ENCODE measurements around the gene RSPH6A. TPM values are rescaled to one million over a fixed set of nuclear protein-coding genes. Genes with fewer than 3 reads are reported as not detected.
A peak's percentile ranks its signal among the peaks of the same experiment; 100 is the strongest.

Gene RSPH6A
- total and polyA plus RNA-seq, 10 of the 15 experiments (the other 5 are each of a cell fraction or from before 2014, with no cell fraction given), result 0.03 to 0.41 (median 0.22) TPM; not detected in 4

DNA sequence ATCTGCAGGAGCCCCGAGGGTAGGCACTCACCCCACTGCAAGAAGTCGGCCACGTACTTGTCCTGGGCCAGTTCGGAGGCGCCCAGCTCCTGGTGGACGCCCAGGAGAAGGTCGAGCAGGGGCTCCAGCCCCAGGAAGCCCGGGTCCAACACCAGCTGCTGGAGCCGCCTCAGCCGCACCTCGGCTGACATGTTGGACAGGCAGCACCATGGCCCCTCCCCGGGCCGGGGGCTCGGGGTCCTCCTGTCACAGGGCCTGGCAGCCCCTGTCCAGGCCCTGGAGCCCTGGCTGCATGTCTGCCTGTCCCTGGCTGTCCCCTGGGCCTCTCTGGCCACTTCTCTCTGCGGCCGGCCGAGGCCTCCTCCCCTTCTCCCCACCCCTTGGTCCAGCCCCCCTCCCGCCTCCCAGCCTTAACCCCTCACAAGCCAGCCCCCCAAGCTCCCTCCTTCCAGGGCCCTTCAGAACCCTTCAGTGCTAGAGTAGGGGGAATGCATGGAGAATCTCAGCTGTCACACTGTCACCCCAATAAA is 32.9 kb downstream of the RSPH6A start, which contains the start of gene DMPK:
Gene DMPK, minus strand, starts transcription at position 329 of the 530 bp plus-strand sequence. Its CDS starts 138 bp downstream, at position 191.
- DNase-seq (ENCODE audit: low read depth, low spot score), result no peak
- H4K20me1 ChIP-seq (ENCODE audit: control insufficient read depth, insufficient read depth), result no peaks in the 10 kb centered on the region
- ChIA-PET SMC1A (ENCODE audit: uncharacterized antibody, unreplicated experiment) (no interaction called here), CTCF (interaction anchor here (0.6 to 1.3 kb wide), 2 partner anchors 12 kb away, joined by 3 to 4 read pairs; no protein-coding TSS in a partner anchor), RAD21 (ENCODE audit: unreplicated experiment) (interaction anchor here (1.8 kb wide), 1 partner anchor 89 kb away, joined by 3 read pairs; the partner anchor contains the start of gene QPCTL), POLR2A (interaction anchor here (0.5 to 0.6 kb wide), 3 partner anchors 67 to 252 kb away, joined by 3 read pairs; no protein-coding TSS in a partner anchor)
- H3K4me2 ChIP-seq (ENCODE audit: control insufficient read depth, insufficient read depth), result no peak within 1 kb of the TSS
- no peaks in the 10 kb centered on the region for H3K79me2 ChIP-seq (ENCODE audit: control insufficient read depth, insufficient read depth, low read length)
- no peaks in the 10 kb centered on the region for H3K27me3 ChIP-seq (replicated peaks in 1 of 2; ENCODE audit: control insufficient read depth in 2 of 2, insufficient read depth in 2 of 2, low read length in 1 of 2)
- no peak within 1 kb of the TSS for H3K27ac ChIP-seq (ENCODE audit: control insufficient read depth, insufficient read depth)
- intact Hi-C loops (cut with micrococcal nuclease; ENCODE audit: unreplicated experiment), result no loop called here
- H2AFZ ChIP-seq (ENCODE audit: control insufficient read depth, low read depth, low read length), result no peak within 1 kb of the TSS
- no TSS peak for BruUV-seq (replicated peaks)
- H3K4me3 ChIP-seq, result no peak within 1 kb of the TSS
- in situ Hi-C loops (cut with MboI), result no loop called here
- whole genome bisulfite sequencing (ENCODE audit: insufficient coverage, insufficient replicate concordance, low lambda C conversion rate, missing lambda C conversion rate), result 63% methylated on average over 14 of the region's 18 CpGs
- FAIRE-seq, result no peak
- H3K9me3 ChIP-seq (replicated peaks; ENCODE audit: control insufficient read depth, insufficient read depth, low read length), result no peaks in the 10 kb centered on the region
- TF ChIP-seq RFX5 (IDR thresholded peaks at IDR 0.05; ENCODE audit: low read depth, low read length) (no peak), POLR2A (IDR thresholded peaks at IDR 0.05; ENCODE audit: low read depth, low read length) (0 out of 2 replicates have a peak, but pooled peaks have one; percentile 13)
- peaks cover 0 to 2% of the 10 kb centered on the region in 2 experiments; a peak in 1 of 4 replicates for H3K36me3 ChIP-seq (ENCODE audit: control insufficient read depth in 2 of 2, insufficient read depth in 2 of 2, low read length in 1 of 2)
- H3K4me1 ChIP-seq (ENCODE audit: control insufficient read depth, insufficient read depth, low read length), result peaks cover 11% of the 10 kb centered on the region
- no peak for ATAC-seq
- no peak within 1 kb of the TSS for H3K9ac ChIP-seq (ENCODE audit: control insufficient read depth, insufficient read depth, low read length)

DNA sequence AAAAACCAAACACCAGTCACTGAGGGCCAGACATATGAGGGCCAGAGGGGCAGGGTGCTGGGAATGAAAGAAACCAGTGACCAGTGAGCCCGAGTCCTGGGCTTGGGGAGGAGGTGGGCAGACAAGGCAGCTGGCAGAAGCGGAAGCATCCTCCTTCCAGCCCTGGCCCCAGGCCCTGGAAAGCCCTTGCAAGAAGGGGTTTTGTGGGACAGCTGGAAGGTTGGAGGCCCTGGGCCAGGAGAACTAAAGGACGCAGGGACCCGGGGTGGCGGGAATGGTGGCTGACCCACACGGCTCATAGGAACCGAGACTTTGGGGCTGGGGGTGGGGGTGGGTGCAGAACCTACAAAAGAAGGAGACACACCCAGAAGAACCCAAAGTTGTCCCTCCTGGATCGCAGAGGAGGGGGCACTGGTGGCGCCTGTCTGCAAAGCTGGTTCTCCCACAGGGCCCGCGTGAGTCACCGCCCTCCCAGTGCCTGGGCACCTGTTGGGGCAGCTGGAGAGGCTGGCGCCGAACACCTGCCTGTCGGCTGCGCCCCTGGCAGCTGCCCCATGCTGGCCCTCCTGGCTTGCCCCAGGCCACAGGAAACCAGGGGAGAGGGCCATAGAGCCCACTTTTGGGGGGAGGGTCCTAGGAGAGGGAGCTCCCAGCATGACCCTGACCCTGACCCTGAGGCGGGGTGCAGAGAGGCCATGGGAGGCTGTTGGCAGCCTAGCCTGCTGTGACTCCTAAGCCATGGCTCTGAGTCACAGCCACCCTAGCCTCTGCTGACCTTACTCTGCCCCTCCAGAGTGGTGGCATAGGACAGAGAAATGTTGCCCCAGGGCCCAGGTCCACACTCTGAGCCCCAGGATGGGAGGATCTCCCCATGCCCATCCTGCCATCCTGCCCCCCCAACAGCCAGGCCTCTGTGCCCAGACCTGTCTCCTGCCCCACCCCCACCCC is 33.6 kb downstream of the RSPH6A start:
- BruUV-seq (replicated peaks), result no TSS peak
- 73% methylated on average over 17 of the region's 17 CpGs for WGBS (ENCODE audit: insufficient coverage, insufficient replicate concordance, low lambda C conversion rate, missing lambda C conversion rate)
- Histone ChIP-seq H3K4me2 (ENCODE audit: control insufficient read depth, insufficient read depth) (no peak overlapping the region), H3K27ac (ENCODE audit: control insufficient read depth, insufficient read depth) (no peak overlapping the region), H3K9ac (ENCODE audit: control insufficient read depth, insufficient read depth, low read length) (no peak overlapping the region), H3K4me3 (no peak overlapping the region), H3K36me3 (ENCODE audit: control insufficient read depth in 2 of 2, insufficient read depth in 2 of 2, low read length in 1 of 2) (peaks cover 0 to 2% of the 10 kb centered on the region in 2 experiments; a peak in 1 of 4 replicates), H3K79me2 (ENCODE audit: control insufficient read depth, insufficient read depth, low read length) (no peaks in the 10 kb centered on the region), H3K9me3 (replicated peaks; ENCODE audit: control insufficient read depth, insufficient read depth, low read length) (no peaks in the 10 kb centered on the region), H3K27me3 (replicated peaks in 1 of 2; ENCODE audit: control insufficient read depth in 2 of 2, insufficient read depth in 2 of 2, low read length in 1 of 2) (no peaks in the 10 kb centered on the region), H2AFZ (ENCODE audit: control insufficient read depth, low read depth, low read length) (no peak overlapping the region), H4K20me1 (ENCODE audit: control insufficient read depth, insufficient read depth) (no peaks in the 10 kb centered on the region), H3K4me1 (ENCODE audit: control insufficient read depth, insufficient read depth, low read length) (peaks cover 11% of the 10 kb centered on the region)
- ATAC-seq (no peak), FAIRE-seq (no peak), DNase-seq (ENCODE audit: low read depth, low spot score) (no peak)
- TF ChIP-seq KLF5 (IDR thresholded peaks at IDR 0.05; ENCODE audit: partially characterized antibody) (no peak), EGR1 (IDR thresholded peaks at IDR 0.05; ENCODE audit: borderline replicate concordance in 1 of 2, low read depth in 2 of 2, low read length in 2 of 2) (no peak), POLR2A (IDR thresholded peaks at IDR 0.05; ENCODE audit: low read depth, low read length) (peak; percentile 54; the same call in 1 of the 2 replicates), POLR2AphosphoS5 (IDR thresholded peaks at IDR 0.05; ENCODE audit: low read length) (no peak)
- RAD21 ChIA-PET (ENCODE audit: unreplicated experiment), result interaction anchor here (1.8 kb wide), 1 partner anchor 89 kb away, joined by 3 read pairs; the partner anchor contains the start of gene QPCTL
- CTCF ChIA-PET, result interaction anchor here (0.6 kb wide), 1 partner anchor 13 kb away, joined by 3 read pairs; no protein-coding TSS in a partner anchor
- POLR2A ChIA-PET, result no interaction called here
- intact Hi-C loops (cut with micrococcal nuclease; ENCODE audit: unreplicated experiment) (no loop called here), in situ Hi-C loops (cut with MboI) (no loop called here)
- SMC1A ChIA-PET (ENCODE audit: uncharacterized antibody, unreplicated experiment), result no interaction called here
